ENCODE results near the gene NOTUM.

Gene NOTUM

DNA sequence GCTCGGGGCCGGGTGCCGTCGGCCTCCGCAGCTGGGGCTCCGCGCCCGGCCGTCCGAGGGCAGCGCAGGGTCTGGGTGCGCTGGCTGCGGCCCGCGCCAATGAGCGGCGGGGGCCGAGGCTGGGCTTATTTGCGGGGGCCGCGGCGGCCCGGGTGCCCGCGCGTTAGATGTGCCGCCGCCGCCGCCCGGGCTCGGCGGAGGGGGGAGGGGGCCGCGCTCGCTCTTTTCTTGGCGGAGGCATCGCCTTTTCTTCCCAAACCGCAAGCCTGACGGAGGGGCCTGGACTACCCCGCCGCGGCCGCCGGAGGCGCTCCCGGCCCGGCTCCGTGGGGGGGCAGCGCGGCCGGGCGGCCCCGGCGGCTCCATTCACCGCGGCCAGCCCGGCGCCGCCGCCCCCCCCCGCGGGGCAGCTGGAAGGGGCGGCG lies at the start of gene NOTUM:
Gene NOTUM (minus strand): TSS at position 101 of the 425 bp plus-strand sequence. CDS start 278 bp downstream, outside the sequence.
- peak in 1 of 2 donors; percentile 28 for DNase-seq

DNA sequence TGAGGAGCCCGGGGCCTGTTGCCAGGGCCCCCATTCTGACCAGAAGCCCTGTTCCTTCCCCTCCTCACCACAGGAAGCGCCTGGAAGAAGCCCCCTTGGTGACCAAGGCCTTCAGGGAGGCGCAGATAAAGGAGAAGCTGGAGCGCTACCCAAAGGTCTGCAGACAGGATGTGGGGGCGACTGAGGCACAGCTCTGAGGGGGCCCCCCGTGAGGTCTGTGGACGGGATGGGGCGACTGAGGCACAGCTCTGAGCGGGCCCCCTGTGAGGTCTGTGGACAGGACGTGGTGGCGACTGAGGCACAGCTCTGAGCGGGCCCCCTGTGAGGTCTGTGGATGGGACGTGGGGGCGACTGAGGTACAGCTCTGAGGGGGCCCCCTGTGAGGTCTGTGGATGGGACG lies 48.4 kb upstream of the NOTUM start:
- DNase-seq: no peak

DNA sequence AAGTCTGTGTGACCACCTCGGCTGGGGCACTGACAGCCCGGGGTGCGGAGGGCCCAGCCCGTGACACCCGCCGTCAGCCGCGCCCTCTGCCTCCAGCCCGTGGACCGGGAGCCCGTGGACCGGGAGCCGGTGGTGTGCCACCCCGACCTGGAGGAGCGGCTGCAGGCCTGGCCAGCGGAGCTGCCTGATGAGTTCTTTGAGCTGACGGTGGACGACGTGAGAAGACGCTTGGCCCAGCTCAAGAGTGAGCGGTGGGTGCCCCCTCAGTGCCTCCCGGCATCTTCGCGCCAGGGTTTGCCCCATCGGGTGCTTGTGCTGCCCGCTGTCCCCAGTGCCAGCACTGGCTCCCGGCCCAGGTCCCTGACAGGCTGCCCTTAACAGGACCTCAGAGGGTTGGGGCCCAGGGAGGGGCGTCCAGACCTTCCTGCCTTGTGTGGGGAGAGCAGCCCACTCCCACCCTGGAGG lies 48.0 kb upstream of the NOTUM start:
- DNase-seq: no peak

DNA sequence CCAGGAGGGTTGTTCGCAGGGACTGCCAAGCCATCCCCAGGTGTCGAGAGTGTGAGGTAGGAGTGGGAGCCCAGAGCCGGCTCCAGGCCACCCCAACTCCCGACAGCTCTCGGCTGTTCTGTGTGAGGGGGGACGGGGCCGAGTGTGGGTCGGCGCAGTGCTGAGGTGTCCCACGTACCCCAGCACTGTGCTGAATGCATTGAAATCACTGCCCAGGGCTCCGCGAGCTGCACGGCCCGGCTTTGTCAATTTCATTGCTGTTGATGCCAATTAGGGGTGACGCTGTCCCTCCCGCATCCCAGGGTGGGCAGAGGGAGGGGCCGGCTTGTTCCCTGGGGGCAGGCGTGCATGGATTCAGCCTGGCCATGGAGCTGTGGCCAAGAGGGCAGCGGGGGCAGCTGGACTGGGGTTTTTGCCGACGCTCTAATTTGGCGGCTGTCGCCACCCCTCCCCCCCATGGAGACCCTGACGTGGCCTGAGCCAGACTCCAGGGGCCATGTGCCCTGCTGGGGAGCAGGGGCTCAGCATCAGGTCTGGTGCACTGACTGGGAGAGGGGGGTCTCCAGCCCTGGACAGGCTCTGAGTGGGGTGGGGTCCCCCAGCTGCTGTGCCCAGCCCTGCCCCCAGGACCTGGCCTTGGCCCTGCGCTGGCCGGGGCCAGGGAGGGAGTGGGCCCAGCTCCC lies 47.4 kb upstream of the NOTUM start:
- no peak for DNase-seq

DNA sequence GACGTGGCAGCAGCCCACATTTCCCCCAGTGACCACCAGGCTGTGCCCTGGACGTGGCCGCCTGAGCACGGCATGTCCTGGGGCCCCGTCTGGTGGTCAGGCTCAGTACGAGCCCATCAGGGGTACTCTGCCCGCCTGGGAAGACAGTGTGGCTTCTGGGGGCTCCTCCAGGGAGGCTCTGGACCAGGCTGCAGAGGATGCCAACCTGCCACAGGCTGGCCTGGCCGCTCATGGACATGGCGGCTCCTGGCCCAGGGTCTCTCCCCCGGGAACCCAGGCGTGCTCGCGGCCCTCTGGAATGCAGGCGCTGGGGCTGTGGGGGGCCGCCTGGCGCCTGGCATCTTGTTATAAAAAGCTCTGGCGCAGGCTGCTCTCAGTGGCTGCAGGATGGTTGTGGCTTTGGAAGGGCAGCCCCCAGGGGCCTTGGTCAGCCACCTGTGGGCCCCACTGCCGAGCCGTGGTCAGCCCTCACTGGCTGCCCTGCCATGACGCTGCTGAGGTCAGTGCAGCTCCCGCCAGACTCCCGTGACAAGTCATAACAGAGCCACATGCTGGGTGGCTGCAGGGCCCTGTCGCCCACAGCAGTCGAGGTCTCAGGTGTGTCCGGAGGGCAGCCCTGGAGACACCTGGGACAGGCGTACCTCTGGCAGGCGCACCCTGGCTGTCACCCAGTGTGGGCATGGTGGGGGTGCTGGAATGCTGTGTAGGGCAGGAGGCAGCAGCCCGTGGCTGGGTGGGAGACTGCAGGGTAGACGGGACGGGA lies 46.7 kb upstream of the NOTUM start:
- no peak for DNase-seq

DNA sequence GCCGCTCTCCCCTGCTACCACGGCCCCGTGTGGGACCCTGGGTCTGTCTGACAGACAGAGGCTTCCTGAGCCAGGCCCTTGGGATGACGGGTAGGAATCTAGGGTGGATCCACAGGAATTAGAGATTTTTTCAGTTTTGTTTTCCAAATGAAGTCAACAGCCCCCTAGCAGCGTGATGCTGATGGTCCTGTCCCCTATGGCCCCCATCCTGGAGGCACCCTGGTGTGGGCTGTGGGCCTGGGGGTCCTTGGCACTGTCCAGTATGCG lies 46.2 kb upstream of the NOTUM start:
- DNase-seq: no peak

DNA sequence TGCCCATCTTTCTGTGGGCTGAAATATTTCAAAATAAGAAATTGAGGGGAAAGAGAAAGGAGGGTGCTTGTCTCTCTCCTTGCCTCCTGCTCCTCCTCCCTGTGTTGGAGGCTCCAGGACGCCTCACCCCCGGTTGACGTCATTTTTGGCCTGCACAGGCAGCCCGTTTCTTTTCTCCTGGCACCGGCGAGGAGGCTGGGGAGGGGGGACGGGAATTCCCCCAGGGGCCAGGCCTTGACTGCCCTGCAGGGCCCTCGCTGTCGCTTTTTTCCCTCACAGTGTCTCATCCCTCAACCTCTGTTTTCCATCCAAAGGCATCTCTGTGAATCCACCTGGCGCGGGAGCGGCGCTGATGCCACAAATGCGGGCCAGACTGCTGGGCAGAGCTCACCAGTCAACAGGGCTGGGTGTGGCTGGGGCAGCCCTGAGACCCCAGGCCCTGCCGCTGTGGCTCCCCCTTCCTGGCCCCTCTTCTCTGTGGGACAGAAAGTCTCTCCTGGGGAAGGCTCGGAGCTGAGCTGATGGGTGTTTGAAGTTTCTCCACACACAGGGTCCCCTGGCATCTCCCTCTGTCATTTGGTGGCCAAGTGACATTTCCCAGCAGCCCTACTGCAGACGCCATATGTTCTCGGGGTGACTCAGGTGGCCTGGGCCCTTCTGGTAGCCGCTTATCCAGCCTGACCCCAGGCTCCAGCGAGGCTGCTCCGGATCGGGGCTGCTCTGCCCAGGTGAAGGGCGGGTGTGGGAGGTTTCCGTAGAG lies 45.7 kb upstream of the NOTUM start:
- DNase-seq: no peak

DNA sequence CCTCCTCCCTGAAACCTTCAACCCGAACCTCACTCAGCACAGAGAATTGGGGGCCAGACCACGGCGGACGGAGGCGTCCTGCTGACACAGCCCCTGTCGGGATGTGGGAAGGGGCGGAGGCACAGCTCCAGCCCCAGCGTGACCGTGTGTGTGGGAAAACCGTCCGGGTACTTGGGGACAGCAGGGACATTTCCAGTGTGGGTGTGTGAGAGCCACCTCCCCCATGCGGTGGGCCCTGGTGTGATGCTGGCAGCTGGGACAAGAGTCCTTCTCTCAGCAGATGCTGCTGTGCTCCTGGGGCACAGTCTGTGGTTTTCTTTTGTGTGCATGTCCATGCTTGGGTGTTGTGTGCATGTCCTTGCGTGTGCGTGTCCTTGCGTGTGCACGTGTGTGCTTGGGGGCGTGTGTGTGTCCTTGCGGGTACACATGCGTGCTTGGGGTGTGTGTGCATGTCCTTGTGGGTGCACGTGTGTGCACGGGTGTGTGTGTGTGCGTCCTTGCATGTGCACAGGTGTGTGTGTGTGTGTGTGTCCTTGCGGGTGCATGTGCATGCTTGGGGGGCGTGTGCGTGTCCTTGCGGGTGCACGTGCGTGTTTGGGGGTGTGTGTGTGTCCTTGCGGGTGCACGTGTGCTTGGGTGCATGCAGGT lies 44.8 kb upstream of the NOTUM start:
- DNase-seq: no peak

DNA sequence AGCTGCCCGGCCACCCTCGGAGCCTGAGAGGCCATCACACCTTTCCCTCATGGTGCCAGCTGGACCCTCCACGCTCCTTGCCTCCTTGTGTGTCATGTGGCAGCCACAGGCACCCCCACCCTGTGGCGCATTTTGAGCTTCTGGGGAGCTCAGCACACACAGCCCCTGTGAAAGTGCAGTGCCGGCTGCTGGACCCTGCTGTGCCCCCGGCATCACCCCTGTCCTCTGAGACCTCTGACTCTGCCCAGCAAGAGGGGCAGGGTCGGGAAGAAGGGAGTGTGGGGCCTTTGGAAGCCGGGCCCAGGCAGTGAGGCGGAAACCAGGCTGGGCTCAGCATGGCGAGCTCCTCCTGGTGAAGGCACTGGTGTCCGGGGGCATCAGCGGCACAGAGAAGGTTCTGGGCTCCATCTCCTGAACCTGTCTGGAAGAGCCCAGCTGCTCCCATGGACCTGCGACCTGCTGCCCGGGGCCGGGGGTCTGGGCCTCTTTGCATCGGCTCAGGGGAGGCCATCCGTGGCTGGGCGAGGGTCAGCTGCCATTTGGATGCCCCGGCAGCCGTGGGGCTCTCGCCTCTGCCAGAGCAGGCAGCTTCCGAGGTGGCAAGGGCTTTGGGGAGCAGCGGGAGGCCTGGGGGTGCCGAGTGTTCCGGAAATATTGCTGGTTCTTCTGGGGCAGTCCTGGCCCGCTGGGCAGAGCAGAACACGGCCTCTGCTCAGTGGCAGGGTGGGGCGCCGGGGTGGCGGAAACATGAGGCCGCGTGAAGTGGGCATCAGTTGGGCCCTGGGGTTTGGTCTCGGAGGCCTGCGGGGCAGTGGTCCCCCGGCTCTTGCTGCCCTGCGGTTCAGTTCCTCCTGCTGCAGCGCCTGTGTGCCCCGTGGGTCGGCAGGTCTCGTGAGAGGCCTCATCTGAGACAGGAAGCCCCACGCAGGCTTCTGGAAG lies 43.8 kb upstream of the NOTUM start:
- DNase-seq: no peak

DNA sequence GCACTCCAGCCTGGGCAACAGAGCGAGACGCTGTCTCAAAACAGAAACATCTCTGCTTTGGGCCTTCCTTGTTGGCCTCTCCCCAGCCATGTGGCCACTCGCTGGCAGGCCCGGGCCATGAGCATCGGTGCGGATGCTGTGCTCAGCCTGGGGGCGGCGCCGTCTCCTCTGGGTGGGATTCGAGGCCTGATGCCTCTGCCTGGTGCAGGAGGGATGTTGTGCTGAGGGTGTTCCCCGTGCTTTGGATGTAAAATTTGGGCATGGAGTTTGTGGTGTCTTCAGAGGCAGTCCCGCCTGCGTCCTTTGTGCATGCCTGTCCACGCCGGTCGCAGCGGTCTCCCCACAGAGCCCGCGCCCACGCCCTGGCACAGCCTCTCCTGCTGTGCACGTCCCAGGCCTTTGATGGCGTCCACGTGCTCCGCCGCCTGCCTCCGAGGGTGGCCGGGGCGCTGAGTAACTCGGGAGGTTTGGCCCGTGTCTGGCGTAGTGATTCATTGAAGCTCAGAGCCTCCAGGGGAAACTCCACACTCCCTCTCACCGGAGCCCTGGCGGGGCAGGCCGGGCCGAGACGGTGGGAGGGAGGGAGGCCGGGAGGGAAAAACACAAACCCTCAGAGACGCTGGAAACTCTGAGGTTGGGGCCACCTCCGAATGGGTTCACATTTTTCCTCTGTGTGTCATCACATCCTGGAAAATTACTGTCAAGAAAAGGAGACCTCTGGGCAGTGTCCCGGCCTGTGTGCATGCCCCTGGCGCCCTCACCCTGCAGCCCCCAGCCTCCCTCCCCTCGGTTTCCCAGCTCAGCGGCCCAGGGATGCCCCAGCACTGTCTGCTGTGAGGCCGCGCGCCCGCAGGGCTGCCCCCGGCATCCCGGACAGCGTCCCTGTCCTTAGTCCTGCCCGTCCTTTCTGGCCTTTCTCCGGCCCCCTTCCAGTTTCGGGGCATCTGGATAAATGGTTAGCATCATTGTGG lies 42.7 kb upstream of the NOTUM start:
- DNase-seq: no peak

DNA sequence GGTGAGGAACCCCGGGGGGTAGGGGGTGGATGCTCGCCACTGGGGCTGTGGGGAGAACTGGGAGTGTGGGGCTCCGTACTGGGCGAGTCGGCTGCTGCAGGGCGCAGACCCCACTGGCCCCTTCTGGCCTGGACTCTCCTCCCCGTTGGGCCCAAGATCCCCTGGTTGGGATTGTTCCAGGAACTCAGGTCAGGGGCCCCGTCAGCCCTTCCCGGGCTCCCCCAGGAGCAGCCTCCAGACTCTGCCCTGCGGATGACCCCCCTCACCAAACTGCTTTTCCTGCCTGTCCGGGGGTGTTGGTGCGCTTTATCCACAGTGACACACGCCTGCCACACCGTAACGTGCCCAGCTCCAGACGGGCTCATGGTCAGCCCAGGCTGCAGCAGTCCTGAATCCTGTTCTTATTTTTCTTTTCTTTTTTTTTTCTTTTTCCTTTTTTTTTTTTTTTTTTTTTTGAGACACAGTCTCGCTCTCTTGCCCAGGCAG lies 40.6 kb upstream of the NOTUM start:
- no peak for DNase-seq

DNA sequence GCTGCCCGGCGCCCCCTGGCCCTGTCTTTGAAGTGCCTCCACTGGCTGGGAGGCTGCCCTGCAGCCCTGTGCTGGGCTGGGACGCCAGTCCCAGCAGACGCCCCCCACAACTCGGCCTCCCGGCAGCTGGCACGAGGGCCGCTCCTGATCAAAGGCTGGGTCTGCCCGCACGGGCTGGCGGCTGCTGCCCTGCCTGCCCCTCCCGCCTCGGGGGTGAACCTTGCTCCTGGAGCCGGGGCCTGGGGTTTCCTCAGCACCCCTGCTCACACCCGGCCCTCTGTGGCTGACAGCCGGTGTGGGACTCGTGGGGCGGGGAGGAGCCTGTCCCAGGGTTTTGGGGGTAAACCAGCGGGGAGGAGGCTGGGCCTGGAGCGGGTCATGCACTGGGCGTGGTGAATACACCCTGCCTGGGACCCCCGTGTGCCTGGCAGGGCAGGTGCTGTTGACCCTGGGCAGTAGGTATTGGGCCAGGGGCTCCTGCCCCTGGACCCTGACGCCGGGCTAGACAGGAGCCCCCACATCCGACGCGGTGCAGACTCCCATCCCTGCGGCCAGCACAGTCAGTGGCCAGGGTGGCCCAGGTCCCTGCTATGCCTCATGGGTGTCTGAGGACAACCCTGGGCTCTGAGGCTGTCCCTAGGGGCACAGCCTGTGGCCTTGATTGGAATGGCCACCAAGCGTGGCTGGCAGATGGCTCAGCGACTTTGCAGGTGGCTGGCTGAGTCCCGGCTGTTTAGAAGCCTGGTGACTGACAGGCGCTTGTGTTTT lies 40.0 kb upstream of the NOTUM start:
- DNase-seq: no peak

DNA sequence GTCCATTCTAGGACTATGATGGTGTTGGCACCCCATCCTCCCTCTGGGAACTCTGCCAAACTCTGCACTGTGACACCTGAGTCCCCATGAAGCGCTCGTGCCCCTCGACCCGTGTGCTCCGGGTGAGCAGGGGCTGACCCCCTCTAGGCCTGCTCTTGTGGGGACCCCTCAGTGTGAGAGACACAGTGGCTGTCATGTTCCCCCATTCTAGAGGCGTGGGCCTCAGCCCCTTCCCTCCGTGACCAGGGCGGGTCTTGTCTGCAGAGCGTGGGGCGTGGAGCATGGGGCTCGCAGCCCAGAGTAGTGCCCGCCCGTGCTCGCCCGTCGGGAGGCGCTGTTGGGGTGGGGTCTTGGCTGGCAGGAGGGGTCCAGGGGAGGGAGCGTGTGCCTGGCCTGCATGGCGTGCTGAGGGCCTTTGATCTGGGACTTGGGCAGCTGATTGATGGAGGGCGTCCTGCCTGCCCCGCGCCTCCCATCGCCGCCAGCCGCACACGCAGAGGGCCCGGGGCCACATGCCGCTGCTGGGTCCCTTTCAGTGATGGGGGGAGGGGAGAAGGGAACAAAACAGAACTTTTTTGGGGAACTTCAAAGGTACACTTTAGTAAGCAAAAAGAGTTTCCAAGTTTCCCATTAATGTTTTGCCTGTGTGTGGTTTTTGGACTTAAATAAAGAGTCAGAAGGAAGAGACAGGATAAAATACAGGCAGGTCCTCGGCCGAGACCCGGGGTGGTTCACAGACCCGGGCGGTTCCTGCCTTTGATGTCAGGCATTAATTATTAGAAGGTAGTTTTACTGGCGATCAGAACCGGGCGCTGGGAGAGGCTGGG lies 39.2 kb upstream of the NOTUM start:
- no peak for DNase-seq

DNA sequence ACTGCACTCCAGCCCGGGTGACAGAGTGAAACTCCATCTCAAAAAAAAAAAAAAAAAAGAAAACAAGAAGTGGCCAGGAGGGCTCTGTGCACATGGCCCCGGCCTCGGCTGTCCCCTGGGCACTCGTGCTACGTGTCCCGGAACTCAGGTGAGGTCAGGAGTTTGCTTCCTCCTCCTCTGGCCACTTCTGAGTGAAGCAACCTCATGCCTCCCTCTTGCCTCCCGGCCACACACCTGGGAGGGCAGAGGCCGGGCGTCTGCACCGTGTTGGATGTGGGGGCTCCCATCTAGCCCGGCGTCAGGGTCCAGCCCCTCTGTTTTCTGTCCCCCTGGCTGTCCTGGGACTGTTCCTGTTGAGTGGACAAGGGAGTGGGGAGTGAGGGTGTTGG lies 38.6 kb upstream of the NOTUM start:
- DNase-seq: no peak

DNA sequence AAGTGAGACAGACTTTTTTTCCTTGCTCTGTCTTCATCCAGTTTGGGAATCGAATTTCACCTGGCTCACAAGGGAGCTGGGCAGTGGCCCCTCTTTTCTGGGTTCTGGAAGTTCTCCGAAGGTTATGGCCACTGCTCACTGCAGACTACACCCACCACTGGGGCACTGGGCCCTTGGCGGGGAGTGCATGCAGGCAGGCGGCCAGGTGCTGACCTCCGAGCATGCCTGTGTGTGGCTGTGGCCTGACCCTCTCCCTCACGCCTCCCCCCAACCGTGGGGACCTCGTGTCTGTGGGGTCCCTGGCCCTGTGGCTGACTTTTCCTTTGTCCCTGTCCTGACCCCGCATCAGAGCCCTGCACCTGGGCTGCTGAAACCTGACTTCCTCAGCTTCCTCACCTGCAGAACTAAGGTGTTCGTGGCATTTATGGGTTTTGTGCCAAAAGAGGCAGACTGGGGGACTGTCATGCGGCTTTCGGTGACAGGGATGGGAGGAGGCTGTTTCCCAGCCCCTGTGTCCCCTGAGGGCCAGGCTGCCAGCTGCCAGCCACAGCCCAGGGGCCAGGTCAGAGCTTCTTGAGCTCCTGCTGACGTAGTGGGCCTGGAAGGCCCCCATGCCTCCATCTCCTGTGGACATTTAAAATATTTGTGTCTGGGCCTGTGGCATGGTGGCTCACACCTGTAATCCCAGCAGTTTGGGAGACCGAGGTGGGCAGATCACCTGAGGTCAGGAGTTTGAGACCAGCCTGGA lies 37.9 kb upstream of the NOTUM start:
- no peak for DNase-seq

DNA sequence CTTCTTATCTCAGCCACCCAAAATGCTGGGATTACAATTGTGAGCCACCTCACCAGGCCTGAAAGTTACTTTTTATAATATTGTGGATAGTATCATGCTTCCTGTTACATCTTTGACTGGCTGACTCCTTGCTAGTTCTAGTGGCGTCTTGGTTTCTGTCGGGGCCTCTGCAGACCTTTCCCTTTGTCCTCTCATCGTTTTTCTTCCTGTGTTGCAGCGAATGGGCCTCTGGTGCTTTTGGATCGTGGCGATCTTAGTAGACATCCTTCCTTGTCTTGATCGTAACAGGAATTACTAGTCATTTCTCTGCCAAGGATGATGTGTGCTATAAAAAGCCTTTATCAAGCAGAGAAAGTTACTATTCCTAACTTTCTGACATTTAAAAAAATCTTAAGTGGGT lies 37.2 kb upstream of the NOTUM start:
- no peak for DNase-seq

DNA sequence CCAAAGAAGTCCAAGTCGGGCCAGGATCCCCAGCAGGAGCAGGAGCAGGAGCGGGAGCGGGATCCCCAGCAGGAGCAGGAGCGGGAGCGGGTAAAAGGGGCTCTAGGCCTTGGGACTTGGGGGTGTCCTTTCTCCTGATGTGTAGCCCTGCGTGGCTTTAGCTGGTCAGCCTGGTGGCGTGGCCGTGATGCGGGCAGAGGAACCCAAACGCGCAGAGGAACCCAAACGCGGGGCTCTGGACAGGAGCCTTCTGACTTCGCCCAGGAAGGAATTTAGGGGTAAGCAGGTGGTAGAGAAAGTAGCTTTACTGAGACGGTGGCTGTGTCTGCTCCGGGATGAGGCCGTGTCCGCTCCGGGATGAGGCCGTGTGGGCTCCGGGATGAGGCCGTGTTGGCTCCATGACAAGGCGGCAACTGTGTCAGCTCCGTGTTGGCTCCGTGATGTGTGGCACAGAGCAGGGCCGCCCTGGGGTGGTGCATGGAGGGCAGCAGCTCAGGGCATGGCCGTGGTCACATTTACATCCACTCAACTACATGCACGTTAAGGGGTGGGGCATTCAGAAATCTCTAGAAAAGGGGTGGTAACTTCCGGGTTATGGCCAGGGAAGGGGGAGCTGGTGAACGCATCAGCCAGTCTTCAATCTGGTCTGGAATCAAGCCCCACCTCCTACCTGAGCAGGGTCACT lies 35.9 kb upstream of the NOTUM start:
- no peak for DNase-seq

All from CD4-positive, alpha-beta T cell treated with Interleukin-1 beta for 1 hour (primary cell).